B cell (primary cell): ENCODE data around the gene DHX15.

Source experiments
- CTCF ChIP-seq: fragments of 200-600 bp; IDR thresholded peaks from one replicate; pipeline ENCODE4 v1.8.0; 2022; ENCODE audit warnings: antibody characterized with exemption, mild to moderate bottlenecking
- EZH2 ChIP-seq: IDR thresholded peaks from 2 replicates; pipeline ENCODE4 v1.6.1; 2012; ENCODE audit warnings: borderline replicate concordance, low read depth, mild to moderate bottlenecking, moderate library complexity, low read length; ENCODE audit not compliant: insufficient read depth, poor library complexity, severe bottlenecking

GRCh38 chr4:24584211-24584850 lies at the start of gene DHX15:
- no peak for TF ChIP-seq EZH2
- no peak for TF ChIP-seq CTCF
